Kidney (tissue), 14 donors: ENCODE results near the gene LARP1B. TPM values are rescaled to one million over a fixed set of nuclear protein-coding genes. Genes with fewer than 3 reads are reported as not detected.

Experiments
- DNase-seq, 5 donors: peaks; one replicate each; pipeline ENCODE4 v3.0.0-alpha.2; 2013 to 2020
- FAIRE-seq: peaks from 2 replicates; lab custom pipeline; 2012; peaks lifted over from hg19 to GRCh38; lab: Jason Lieb, UNC
- H3K27ac ChIP-seq, 2 donors: one replicate each; pipeline ENCODE4 v1.7.0; 2013; ENCODE audit warnings: low read depth in 2 of 2, low read length in 2 of 2, inconsistent platforms in 1 of 2
- H3K27me3 ChIP-seq: one replicate; pipeline ENCODE4 v1.7.1; 2013; ENCODE audit warnings: low read length, inconsistent platforms; ENCODE audit not compliant: control insufficient read depth, insufficient read depth
- H3K36me3 ChIP-seq, 3 donors: one replicate each; pipeline versions ENCODE4 v1.7.0 to v1.7.1; 2013; ENCODE audit warnings: low read length in 3 of 3, control low read depth in 1 of 3, inconsistent platforms in 1 of 3; ENCODE audit not compliant: insufficient read depth in 3 of 3, control insufficient read depth in 2 of 3
- H3K4me1 ChIP-seq, 3 donors: one replicate each; pipeline versions ENCODE4 v1.7.0 to v1.7.1; 2013; ENCODE audit warnings: low read length in 3 of 3, inconsistent platforms in 1 of 3, low read depth in 1 of 3; ENCODE audit not compliant: control insufficient read depth in 2 of 3, insufficient read depth in 2 of 3
- H3K4me3 ChIP-seq, 3 donors: one replicate each; pipeline versions ENCODE4 v1.7.0 to v1.8.1; 2013; ENCODE audit warnings: low read length in 3 of 3, control low read depth in 1 of 3, inconsistent platforms in 1 of 3
- H3K9ac ChIP-seq, 3 donors: one replicate each; pipeline versions ENCODE4 v1.7.0 to v1.7.1; 2013; ENCODE audit warnings: low read length in 3 of 3, control low read depth in 1 of 3, inconsistent platforms in 1 of 3
- H3K9me3 ChIP-seq, 3 donors: one replicate each; pipeline versions ENCODE4 v1.7.0 to v1.7.1; 2013; ENCODE audit warnings: low read length in 3 of 3, control low read depth in 1 of 3, inconsistent platforms in 1 of 3; ENCODE audit not compliant: control insufficient read depth in 2 of 3, insufficient read depth in 1 of 3
- intact Hi-C: fragments of 100-400 bp; cut with DNase I; formaldehyde crosslinking; loops from one replicate; pipeline ENCODE4 v1.11.1; 2022
- polyA plus RNA-seq: library from polyadenylated mRNA; stranded (reverse); fragments of 350-450 nt; fragmentation: Illumina TruSeq; extraction: RNeasy Lipid Tissue Mini Kit (QIAGEN cat#74804); gene quantifications from one replicate; pipeline ENCODE4 v1.2.3, GENCODE V29; 2014; ENCODE audit warnings: low read depth, low replicate concordance; ENCODE audit not compliant: insufficient read depth
- total RNA-seq: library from RNA; stranded (reverse); fragmentation: NEBNext Ultra II Directional; extraction: Animal tissue kit (Norgen Biotek cat#: 25700); gene quantifications from one replicate; pipeline ENCODE4 v1.2.1, GENCODE V29; 2021
- TF ChIP-seq, protein P1 (sequence below): IDR thresholded peaks from 3 replicates; pipeline ENCODE4 v1.5.1; 2012; ENCODE audit warnings: mild to moderate bottlenecking, moderate library complexity, borderline replicate concordance; ENCODE audit not compliant: insufficient read depth; ENCODE audit errors: extremely low read depth
- donor health status: control.
- donor health status: control.
- donor health status: control.
- donor health status: control.
- donor health status: control.
- donor health status: DM: yes; HTN: yes; CAD: no.
- donor health status: Normal renal cell carcinoma (clear cell type).

LARP1B gene
- total and polyA plus RNA-seq, 2 donors from 2014 or later, result 9.3 to 24.9 TPM

DNA sequence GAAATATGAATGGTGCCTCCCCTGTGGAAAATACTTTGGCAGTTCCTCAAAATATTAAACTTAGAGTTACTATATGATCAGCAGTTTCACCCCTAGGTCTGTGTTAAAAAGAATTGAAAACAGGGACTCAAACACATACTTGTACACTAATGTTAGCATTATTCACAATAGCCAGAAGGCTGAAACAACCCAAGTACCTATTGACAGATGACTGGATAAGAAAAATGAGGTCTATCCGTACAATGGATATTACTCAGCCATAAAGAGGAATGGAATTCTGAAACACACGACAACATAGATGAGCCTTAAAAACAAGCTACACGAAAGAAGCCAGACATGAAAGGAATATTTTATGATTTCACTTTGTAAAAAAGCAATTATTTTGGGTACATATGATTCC lies 171.6 kb downstream of the LARP1B start:
- TF ChIP-seq, protein P1, sequence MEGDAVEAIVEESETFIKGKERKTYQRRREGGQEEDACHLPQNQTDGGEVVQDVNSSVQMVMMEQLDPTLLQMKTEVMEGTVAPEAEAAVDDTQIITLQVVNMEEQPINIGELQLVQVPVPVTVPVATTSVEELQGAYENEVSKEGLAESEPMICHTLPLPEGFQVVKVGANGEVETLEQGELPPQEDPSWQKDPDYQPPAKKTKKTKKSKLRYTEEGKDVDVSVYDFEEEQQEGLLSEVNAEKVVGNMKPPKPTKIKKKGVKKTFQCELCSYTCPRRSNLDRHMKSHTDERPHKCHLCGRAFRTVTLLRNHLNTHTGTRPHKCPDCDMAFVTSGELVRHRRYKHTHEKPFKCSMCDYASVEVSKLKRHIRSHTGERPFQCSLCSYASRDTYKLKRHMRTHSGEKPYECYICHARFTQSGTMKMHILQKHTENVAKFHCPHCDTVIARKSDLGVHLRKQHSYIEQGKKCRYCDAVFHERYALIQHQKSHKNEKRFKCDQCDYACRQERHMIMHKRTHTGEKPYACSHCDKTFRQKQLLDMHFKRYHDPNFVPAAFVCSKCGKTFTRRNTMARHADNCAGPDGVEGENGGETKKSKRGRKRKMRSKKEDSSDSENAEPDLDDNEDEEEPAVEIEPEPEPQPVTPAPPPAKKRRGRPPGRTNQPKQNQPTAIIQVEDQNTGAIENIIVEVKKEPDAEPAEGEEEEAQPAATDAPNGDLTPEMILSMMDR, result no peak
- FAIRE-seq (no peak), DNase-seq (no peak)
- no peak overlapping the region for H3K27ac ChIP-seq
- H3K4me1 ChIP-seq, result no peaks in the 10 kb centered on the region
- H3K9ac ChIP-seq, result no peak overlapping the region
- intact Hi-C loops, result no loop called here
- H3K4me3 ChIP-seq, result no peak overlapping the region
- H3K36me3 ChIP-seq, result no peaks in the 10 kb centered on the region
- no peaks in the 10 kb centered on the region for H3K9me3 ChIP-seq
- no peaks in the 10 kb centered on the region for H3K27me3 ChIP-seq

DNA sequence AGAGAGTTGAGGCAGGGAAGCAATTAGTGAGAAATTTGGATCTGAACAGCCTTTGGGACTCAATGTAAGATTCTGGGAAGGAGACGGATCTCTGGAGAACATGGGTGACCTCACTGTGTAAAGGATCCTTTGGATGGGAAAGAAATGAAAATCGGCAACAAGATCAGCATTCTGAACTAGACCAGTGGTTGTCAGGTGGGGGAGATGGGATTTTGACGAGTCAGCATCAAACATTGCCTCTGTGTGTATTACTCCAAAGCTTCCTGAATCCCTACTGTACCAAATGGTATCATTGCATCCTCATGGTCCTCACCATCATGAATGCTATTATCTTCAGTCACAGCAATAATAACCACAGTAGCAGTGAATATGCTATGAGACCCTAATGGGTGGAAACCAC lies 173.7 kb downstream of the LARP1B start:
- no peak for FAIRE-seq
- TF ChIP-seq, protein P1, result no peak

DNA sequence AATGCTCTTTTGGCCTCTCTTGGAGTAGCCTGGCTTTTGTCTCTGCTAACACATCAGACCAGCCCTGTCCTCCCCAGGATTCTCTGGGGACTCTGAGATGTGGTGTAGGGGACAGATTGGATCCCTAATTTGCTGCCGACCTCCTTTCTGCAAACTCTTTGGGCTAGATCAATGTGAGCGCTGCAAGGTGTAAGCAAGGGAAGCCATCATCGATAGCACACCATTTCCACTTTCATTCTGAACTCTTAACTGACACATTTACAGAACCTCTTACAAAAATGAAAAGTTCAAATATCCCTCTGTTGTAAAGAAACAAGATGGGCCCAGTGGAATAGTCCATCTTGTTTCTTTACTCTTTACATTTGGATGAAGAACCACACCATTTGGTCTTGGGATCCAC lies 179.9 kb downstream of the LARP1B start:
- H3K9ac ChIP-seq, result no peak overlapping the region
- no peaks in the 10 kb centered on the region for H3K36me3 ChIP-seq
- H3K27ac ChIP-seq, result no peak overlapping the region
- FAIRE-seq, result no peak
- intact Hi-C loops, result no loop called here
- TF ChIP-seq, protein P1, result no peak
- H3K4me1 ChIP-seq, result no peaks in the 10 kb centered on the region
- no peaks in the 10 kb centered on the region for H3K27me3 ChIP-seq
- H3K4me3 ChIP-seq, result no peak overlapping the region
- H3K9me3 ChIP-seq, result no peaks in the 10 kb centered on the region
- no peak for DNase-seq

More for the DNA sequence above, 173.7 kb downstream of the LARP1B start:
- no peaks in the 10 kb centered on the region for H3K9me3 ChIP-seq
- intact Hi-C loops, result no loop called here
- H3K36me3 ChIP-seq, result no peaks in the 10 kb centered on the region
- no peak overlapping the region for H3K4me3 ChIP-seq
- H3K27me3 ChIP-seq, result no peaks in the 10 kb centered on the region
- DNase-seq, result no peak
- H3K9ac ChIP-seq, result no peak overlapping the region
- no peaks in the 10 kb centered on the region for H3K4me1 ChIP-seq
- no peak overlapping the region for H3K27ac ChIP-seq

DNA sequence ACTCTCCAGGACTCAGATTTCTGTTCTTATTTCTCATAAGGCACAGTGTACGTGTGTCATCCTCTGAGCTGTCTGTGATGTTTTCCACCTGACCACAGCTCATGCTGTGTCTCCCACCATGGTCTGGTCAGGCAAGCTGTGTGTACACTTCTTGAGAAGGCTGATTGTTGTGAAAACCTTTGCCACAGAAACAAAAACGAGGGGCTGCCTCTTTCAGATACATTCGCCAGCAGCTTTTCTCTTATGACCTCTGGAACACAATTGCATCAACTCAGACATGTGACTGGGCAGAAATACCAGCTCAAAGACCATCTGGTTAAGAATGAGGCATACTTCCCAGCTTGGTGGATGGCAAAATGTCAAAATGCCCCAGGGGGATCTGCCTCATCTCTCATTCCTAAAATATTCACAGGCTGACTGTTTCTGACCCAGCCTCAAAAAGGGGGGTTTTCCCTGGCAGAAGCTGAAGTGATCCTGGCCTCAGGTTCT lies 180.4 kb downstream of the LARP1B start:
- DNase-seq, result no peak

More for the DNA sequence above, 180.4 kb downstream of the LARP1B start:
- no peak overlapping the region for H3K27ac ChIP-seq
- H3K9me3 ChIP-seq, result no peaks in the 10 kb centered on the region
- H3K9ac ChIP-seq, result no peak overlapping the region
- FAIRE-seq, result no peak
- H3K36me3 ChIP-seq, result no peaks in the 10 kb centered on the region
- H3K4me1 ChIP-seq, result no peaks in the 10 kb centered on the region
- intact Hi-C loops, result no loop called here
- H3K4me3 ChIP-seq, result no peak overlapping the region
- TF ChIP-seq, protein P1, result no peak
- no peaks in the 10 kb centered on the region for H3K27me3 ChIP-seq
